Endothelial cell (in vitro differentiated cells): ENCODE results near the gene EDN2. TPM values are rescaled to one million over a fixed set of nuclear protein-coding genes. Genes with fewer than 3 reads are reported as not detected.

Source experiments
- DNase-seq: peaks from one replicate; pipeline ENCODE4 v3.0.0; 2021; ENCODE audit warnings: low spot score
- H3K27ac Mint-ChIP-seq: one replicate; pipeline ENCODE4 v1.8.0; 2021; ENCODE audit warnings: mixed read lengths, inconsistent platforms; ENCODE audit not compliant: unreplicated experiment
- H3K27me3 Mint-ChIP-seq: one replicate; pipeline ENCODE4 v1.8.0; 2021; ENCODE audit warnings: mild to moderate bottlenecking, moderate library complexity, mixed read lengths, inconsistent platforms; ENCODE audit not compliant: unreplicated experiment
- H3K36me3 Mint-ChIP-seq: one replicate; pipeline ENCODE4 v1.8.0; 2021; ENCODE audit warnings: mild to moderate bottlenecking, low read depth, mixed read lengths, inconsistent platforms; ENCODE audit not compliant: unreplicated experiment
- H3K4me1 Mint-ChIP-seq: one replicate; pipeline ENCODE4 v1.8.0; 2021; ENCODE audit warnings: mild to moderate bottlenecking, mixed read lengths, inconsistent platforms; ENCODE audit not compliant: unreplicated experiment
- H3K4me3 Mint-ChIP-seq: one replicate; pipeline ENCODE4 v1.8.0; 2021; ENCODE audit warnings: mild to moderate bottlenecking, mixed read lengths, inconsistent platforms; ENCODE audit not compliant: unreplicated experiment
- H3K9me3 Mint-ChIP-seq: one replicate; pipeline ENCODE4 v1.8.0; 2021; ENCODE audit warnings: mixed read lengths, inconsistent platforms; ENCODE audit not compliant: unreplicated experiment
- CTCF ChIP-seq: fragments of 200-600 bp; sonication (generic); IDR thresholded peaks from one replicate; pipeline ENCODE4 v1.5.0; 2021; ENCODE audit warnings: antibody characterized with exemption; ENCODE audit not compliant: unreplicated experiment
- total RNA-seq: library from RNA; stranded (reverse); fragmentation: NEBNext Ultra II Directional; extraction: Animal tissue kit (Norgen Biotek cat#: 25700); gene quantifications from one replicate; pipeline ENCODE4 v1.2.1, GENCODE V29; 2021; ENCODE audit not compliant: unreplicated experiment

Gene EDN2
- total RNA-seq, 1 donor from 2014 or later: 0.21 TPM

- H3K9me3 Mint-ChIP-seq: no peaks in the 10 kb centered on the region
- DNase-seq: peak; percentile 49
- H3K36me3 Mint-ChIP-seq: peaks cover 14% of the 10 kb centered on the region
- H3K4me1 Mint-ChIP-seq: peaks cover 23% of the 10 kb centered on the region
- H3K4me3 Mint-ChIP-seq: no peak overlapping the region
- peaks cover 13% of the 10 kb centered on the region for H3K27me3 Mint-ChIP-seq
- TF ChIP-seq CTCF: peak; percentile 63
- no peak overlapping the region for H3K27ac Mint-ChIP-seq
Observed at GRCh38 chr1:41513383-41513735, 28.9 kb upstream of the EDN2 start.

- no peak for DNase-seq
Observed at GRCh38 chr1:41512701-41513382, 28.4 kb upstream of the EDN2 start.

GRCh38 chr1:41511239-41511540 is 26.7 kb upstream of the EDN2 start:
- H3K4me3 Mint-ChIP-seq: no peak overlapping the region
- DNase-seq: no peak
- peaks cover 8% of the 10 kb centered on the region for H3K36me3 Mint-ChIP-seq
- peaks cover 7% of the 10 kb centered on the region for H3K27me3 Mint-ChIP-seq
- H3K4me1 Mint-ChIP-seq: peaks cover 22% of the 10 kb centered on the region
- no peak overlapping the region for H3K27ac Mint-ChIP-seq
- H3K9me3 Mint-ChIP-seq: no peaks in the 10 kb centered on the region
- TF ChIP-seq CTCF: no peak

More at GRCh38 chr1:41512701-41513382, 28.4 kb upstream of the EDN2 start:
- Mint-ChIP-seq H3K4me3 (no peak overlapping the region), H3K9me3 (no peaks in the 10 kb centered on the region), H3K27ac (no peak overlapping the region), H3K27me3 (peaks cover 10% of the 10 kb centered on the region), H3K36me3 (peaks cover 14% of the 10 kb centered on the region), H3K4me1 (peaks cover 20% of the 10 kb centered on the region)
- TF ChIP-seq CTCF: no peak

DNA sequence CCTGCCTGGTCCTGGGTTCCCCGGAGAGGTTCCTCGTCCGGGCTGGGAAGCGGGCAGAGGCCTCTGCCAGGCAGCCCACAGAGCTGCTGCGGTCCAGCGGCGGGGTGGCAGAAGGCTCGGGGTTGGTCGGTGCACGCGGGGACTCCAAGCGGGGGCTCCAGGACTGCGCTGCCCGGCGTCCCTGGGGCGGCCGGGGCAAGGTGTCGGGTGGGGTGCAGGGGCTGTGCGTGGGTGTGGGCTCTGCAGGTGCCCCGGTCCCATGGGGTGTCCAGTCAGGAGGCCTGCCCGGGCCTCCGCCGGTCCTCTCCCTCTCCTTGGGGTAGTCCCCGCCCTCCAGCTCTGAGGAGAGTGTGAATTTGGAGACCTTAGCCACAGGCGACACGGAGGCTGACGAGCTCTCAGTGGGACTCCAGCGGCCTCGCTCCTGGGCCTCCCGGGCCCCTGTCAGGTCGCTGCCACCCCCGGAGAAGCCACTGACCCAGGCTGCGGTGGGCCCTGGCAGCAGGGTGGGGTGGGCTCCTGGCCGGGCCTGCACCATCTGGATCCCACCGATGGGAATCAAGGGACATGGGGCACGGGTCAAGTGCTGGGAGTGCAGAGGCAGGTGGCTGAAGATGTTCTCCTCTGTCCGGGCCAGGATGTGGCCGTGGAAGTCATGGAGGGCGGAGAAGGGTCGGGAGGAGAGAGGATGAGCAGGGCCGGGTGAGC is 26.2 kb upstream of the EDN2 start:
- peaks cover 8% of the 10 kb centered on the region for H3K36me3 Mint-ChIP-seq
- no peak for DNase-seq
- H3K27ac Mint-ChIP-seq: no peak overlapping the region
- H3K4me3 Mint-ChIP-seq: no peak overlapping the region
- peaks cover 7% of the 10 kb centered on the region for H3K27me3 Mint-ChIP-seq
- no peaks in the 10 kb centered on the region for H3K9me3 Mint-ChIP-seq
- no peak for TF ChIP-seq CTCF
- peaks cover 22% of the 10 kb centered on the region for H3K4me1 Mint-ChIP-seq

DNA sequence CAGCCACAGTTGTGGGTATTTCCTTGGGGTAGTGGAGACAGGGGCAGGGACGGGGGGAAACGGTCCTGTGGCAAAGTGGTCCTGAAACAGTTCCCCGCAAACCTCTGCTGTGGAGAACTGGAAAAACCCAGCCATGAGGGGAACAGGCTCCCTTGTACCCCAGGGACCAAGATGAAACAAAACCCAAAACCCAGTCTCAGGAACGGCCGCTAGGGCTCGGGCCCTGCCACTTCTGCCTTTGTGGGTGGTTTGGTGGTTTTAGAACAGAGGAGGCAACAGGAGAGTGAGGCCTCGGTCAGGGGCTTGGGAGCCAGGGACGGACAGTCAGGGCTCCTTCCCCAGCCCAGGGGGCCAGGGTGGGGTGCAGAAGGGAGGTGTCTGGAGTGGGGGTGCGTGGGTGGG is 24.8 kb upstream of the EDN2 start:
- Mint-ChIP-seq H3K27me3 (peaks cover 9% of the 10 kb centered on the region), H3K36me3 (peaks cover 8% of the 10 kb centered on the region), H3K9me3 (no peaks in the 10 kb centered on the region), H3K4me3 (no peak overlapping the region), H3K4me1 (peaks cover 29% of the 10 kb centered on the region), H3K27ac (no peak overlapping the region)
- TF ChIP-seq CTCF: no peak
- DNase-seq: no peak
